NT2/D1 (cell line): ENCODE data around the gene LGI4.

Experiments
- DNase-seq: peaks from one replicate; pipeline ENCODE4 v3.0.0-alpha.2; 2011; ENCODE audit warnings: low read depth, low spot score
- H3K27me3 ChIP-seq: 2 replicates; pipeline ENCODE4 v1.6.0; 2011; ENCODE audit warnings: mild to moderate bottlenecking; ENCODE audit not compliant: insufficient read length, insufficient read depth
- H3K36me3 ChIP-seq: 2 replicates; pipeline ENCODE4 v1.6.1; 2011; ENCODE audit warnings: mild to moderate bottlenecking, low read length, mixed read lengths; ENCODE audit not compliant: insufficient read depth, insufficient read length
- H3K4me1 ChIP-seq: 2 replicates; pipeline ENCODE4 v1.5.1; 2011; ENCODE audit not compliant: insufficient read depth, insufficient read length
- H3K4me3 ChIP-seq: 2 replicates; pipeline ENCODE4 v1.5.1; 2011; ENCODE audit warnings: low read depth; ENCODE audit not compliant: insufficient read length
- H3K9ac ChIP-seq: 2 replicates; pipeline ENCODE4 v1.6.0; 2011; ENCODE audit warnings: low read depth; ENCODE audit not compliant: insufficient read length
- H3K9me3 ChIP-seq: 2 replicates; pipeline ENCODE4 v1.5.1; 2011; ENCODE audit warnings: mild to moderate bottlenecking, low read length; ENCODE audit not compliant: insufficient read depth
- SUZ12 ChIP-seq: IDR thresholded peaks from 2 replicates; pipeline ENCODE4 v1.6.1; 2011; ENCODE audit not compliant: insufficient read length, insufficient read depth; ENCODE audit errors: extremely low read depth
- YY1 ChIP-seq: IDR thresholded peaks from 2 replicates; pipeline ENCODE4 v1.6.1; 2011; ENCODE audit not compliant: insufficient read length, insufficient read depth
- ZNF274 ChIP-seq: IDR thresholded peaks from 2 replicates; pipeline ENCODE4 v1.6.1; 2011; ENCODE audit warnings: mild to moderate bottlenecking, low read depth, low read length

LGI4 gene

GRCh38 chr19:35120492-35120891, 14.4 kb downstream of the LGI4 start:
- Histone ChIP-seq H3K9ac (no peak overlapping the region), H3K4me1 (peaks cover 13% of the 10 kb centered on the region), H3K36me3 (no peaks in the 10 kb centered on the region), H3K4me3 (no peak overlapping the region), H3K9me3 (no peaks in the 10 kb centered on the region), H3K27me3 (no peaks in the 10 kb centered on the region)
- no peak for DNase-seq
- TF ChIP-seq YY1 = no peak
- no peak for TF ChIP-seq SUZ12
- TF ChIP-seq ZNF274 = no peak

GRCh38 chr19:35119578-35120155, 15.2 kb downstream of the LGI4 start:
- Histone ChIP-seq H3K4me1 (peaks cover 10% of the 10 kb centered on the region), H3K9ac (no peak overlapping the region), H3K27me3 (no peaks in the 10 kb centered on the region), H3K4me3 (no peak overlapping the region), H3K9me3 (no peaks in the 10 kb centered on the region), H3K36me3 (no peaks in the 10 kb centered on the region)
- TF ChIP-seq YY1 (no peak), SUZ12 (no peak), ZNF274 (no peak)
- no peak for DNase-seq

GRCh38 chr19:35119091-35119490, 15.8 kb downstream of the LGI4 start:
- TF ChIP-seq YY1 = no peak
- TF ChIP-seq ZNF274 = no peak
- no peak for TF ChIP-seq SUZ12
- Histone ChIP-seq H3K9ac (no peak overlapping the region), H3K27me3 (no peaks in the 10 kb centered on the region), H3K4me3 (no peak overlapping the region), H3K4me1 (peaks cover 10% of the 10 kb centered on the region), H3K9me3 (no peaks in the 10 kb centered on the region), H3K36me3 (no peaks in the 10 kb centered on the region)
- DNase-seq = no peak

- Histone ChIP-seq H3K36me3 (no peaks in the 10 kb centered on the region), H3K4me1 (peaks cover 10% of the 10 kb centered on the region), H3K9ac (no peak overlapping the region), H3K9me3 (no peaks in the 10 kb centered on the region), H3K27me3 (no peaks in the 10 kb centered on the region), H3K4me3 (no peak overlapping the region)
- no peak for DNase-seq
- TF ChIP-seq ZNF274 (no peak), SUZ12 (no peak), YY1 (no peak)
Observed at GRCh38 chr19:35118268-35119020, 16.4 kb downstream of the LGI4 start.

- Histone ChIP-seq H3K9ac (no peak overlapping the region), H3K4me3 (no peak overlapping the region), H3K9me3 (no peaks in the 10 kb centered on the region), H3K27me3 (no peaks in the 10 kb centered on the region), H3K36me3 (no peaks in the 10 kb centered on the region), H3K4me1 (peaks cover 7% of the 10 kb centered on the region)
- no peak for TF ChIP-seq SUZ12
- no peak for TF ChIP-seq ZNF274
- TF ChIP-seq YY1 = no peak
- no peak for DNase-seq
Observed at GRCh38 chr19:35117799-35118198, 17.1 kb downstream of the LGI4 start.

GRCh38 chr19:35117116-35117515, 17.7 kb downstream of the LGI4 start:
- Histone ChIP-seq H3K27me3 (no peaks in the 10 kb centered on the region), H3K36me3 (no peaks in the 10 kb centered on the region), H3K4me1 (peaks cover 5% of the 10 kb centered on the region), H3K4me3 (no peak overlapping the region), H3K9me3 (no peaks in the 10 kb centered on the region), H3K9ac (no peak overlapping the region)
- TF ChIP-seq SUZ12 (no peak), ZNF274 (no peak), YY1 (no peak)
- DNase-seq = no peak

GRCh38 chr19:35116072-35116801, 18.6 kb downstream of the LGI4 start:
- DNase-seq = no peak
- H3K4me3 ChIP-seq = no peak overlapping the region

More at GRCh38 chr19:35116072-35116801, 18.6 kb downstream of the LGI4 start:
- no peak for TF ChIP-seq YY1
- no peak for TF ChIP-seq ZNF274
- no peak for TF ChIP-seq SUZ12
- Histone ChIP-seq H3K9me3 (no peaks in the 10 kb centered on the region), H3K4me1 (peaks cover 5% of the 10 kb centered on the region), H3K36me3 (no peaks in the 10 kb centered on the region), H3K27me3 (no peaks in the 10 kb centered on the region), H3K9ac (no peak overlapping the region)
